HEK293 (cell line): ENCODE results near the gene NBDY.
"Not testable (repeated sequence)": the region's sequence is repeated elsewhere in the genome, so short reads cannot be mapped to it uniquely, and the experiment has no call there.

Source experiments
- CTCF ChIA-PET: fragments of 350-600 bp; formaldehyde crosslinking; extraction: SDS; loops from one replicate; lab custom pipeline; 2021; ENCODE audit warnings: antibody characterized with exemption; lab: Yijun Ruan, JAX
- POLR2A ChIA-PET: fragments of 300-600 bp; formaldehyde crosslinking; extraction: SDS; loops from one replicate; lab custom pipeline; 2020; ENCODE audit warnings: antibody characterized with exemption, inconsistent platforms; lab: Yijun Ruan, JAX
- H3K27ac ChIP-seq: fragments of 200-500 bp; sonication (Bioruptor generic); 2 replicates; pipeline ENCODE4 v1.5.1; 2014; ENCODE audit warnings: low read depth, low read length, control low read depth, inconsistent platforms; ENCODE audit errors: extremely low read depth
- H3K36me3 ChIP-seq, 2 experiments: fragments of 200-500 bp in 1 of 2; sonication (Bioruptor generic) in 1 of 2; 1 replicate in 1 of 2; 2 replicates in 1 of 2; pipeline ENCODE4 v1.5.1; 2014 to 2017; ENCODE audit warnings: inconsistent platforms in 2 of 2, low read length in 2 of 2; ENCODE audit not compliant: control insufficient read depth in 2 of 2, insufficient read depth in 1 of 2
- H3K4me1 ChIP-seq: fragments of 200-500 bp; sonication (Bioruptor generic); 2 replicates; pipeline ENCODE4 v1.5.1; 2014; ENCODE audit warnings: mild to moderate bottlenecking, low read length, inconsistent platforms; ENCODE audit not compliant: control insufficient read depth, insufficient read depth
- H3K4me3 ChIP-seq: 2 replicates; pipeline ENCODE4 v1.5.1; 2011; ENCODE audit warnings: low read depth, mild to moderate bottlenecking, control low read depth, low read length, moderate library complexity
- H3K9me3 ChIP-seq: fragments of 200-500 bp; sonication (Bioruptor generic); 2 replicates; pipeline ENCODE4 v1.5.1; 2014; ENCODE audit warnings: low read depth, low read length, inconsistent platforms; ENCODE audit not compliant: control insufficient read depth, insufficient read depth
- CTCF ChIP-seq: fragments of 450-650 bp; formaldehyde crosslinking; IDR thresholded peaks from 2 replicates; pipeline ENCODE4 v1.5.1; 2016; ENCODE audit warnings: missing biosample characterization, missing genetic modification characterization
- OSR2 ChIP-seq: fragments of 450-650 bp; formaldehyde crosslinking; IDR thresholded peaks from 2 replicates; pipeline ENCODE4 v1.5.1; 2016; ENCODE audit warnings: missing biosample characterization, missing genetic modification characterization
- PRDM1 ChIP-seq: fragments of 450-650 bp; formaldehyde crosslinking; IDR thresholded peaks from 2 replicates; pipeline ENCODE4; 2016; ENCODE audit warnings: missing biosample characterization, missing genetic modification characterization
- ZIC2 ChIP-seq: fragments of 450-650 bp; formaldehyde crosslinking; IDR thresholded peaks from 2 replicates; pipeline ENCODE4 v1.5.1; 2016; ENCODE audit warnings: missing biosample characterization, missing genetic modification characterization
- ZNF121 ChIP-seq: fragments of 450-650 bp; formaldehyde crosslinking; IDR thresholded peaks from 2 replicates; pipeline ENCODE4 v1.5.1; 2016; ENCODE audit warnings: missing biosample characterization, missing genetic modification characterization
- ZNF148 ChIP-seq: fragments of 450-650 bp; formaldehyde crosslinking; IDR thresholded peaks from 2 replicates; pipeline ENCODE4 v1.5.0; 2017; ENCODE audit warnings: missing biosample characterization, missing genetic modification characterization, borderline replicate concordance
- ZNF341 ChIP-seq: fragments of 450-650 bp; formaldehyde crosslinking; IDR thresholded peaks from 2 replicates; pipeline ENCODE4; 2016; ENCODE audit warnings: low read depth, missing biosample characterization, missing genetic modification characterization
- TF ChIP-seq, protein P1 (sequence below): fragments of 450-650 bp; formaldehyde crosslinking; IDR thresholded peaks from 2 replicates; pipeline ENCODE4 v1.5.1; 2016; ENCODE audit warnings: missing biosample characterization, missing genetic modification characterization

The NBDY gene

GRCh38 chrX:56766554-56767347, 37.7 kb downstream of the NBDY start:
- Histone ChIP-seq H3K27ac (peak overlapping the region; percentile 92), H3K4me1 (peaks cover 10% of the 10 kb centered on the region; the same call in 1 of the 2 replicates)
- TF ChIP-seq ZNF148 (no peak), PRDM1 (tag by site-specific recombination) (peak; percentile 90)
- TF ChIP-seq, all 188 proteins: peak for 1
- CTCF ChIA-PET = interaction anchor here (0.6 to 1.5 kb wide), 3 partner anchors 15 to 749 kb away, joined by 4 to 6 read pairs (median 6); no protein-coding TSS in a partner anchor
- Histone ChIP-seq H3K4me3 (peak overlapping the region; percentile 44), H3K36me3 (peaks cover 0 to 14% of the 10 kb centered on the region in 2 experiments; a peak in 1 of 3 replicates), H3K9me3 (no peaks in the 10 kb centered on the region; the same call in 1 of the 2 replicates)
- POLR2A ChIA-PET = no interaction called here

GRCh38 chrX:56767348-56768119, 38.5 kb downstream of the NBDY start:
- H3K36me3 ChIP-seq = peaks cover 0 to 14% of the 10 kb centered on the region in 2 experiments; a peak in 1 of 3 replicates
- TF ChIP-seq ZNF121 (tag by site-specific recombination) (peak; percentile 72; the same call in 1 of the 2 replicates), CTCF (tag by site-specific recombination) (0 out of 2 replicates have a peak, but pooled peaks have one; percentile 14), ZIC2 (0 out of 2 replicates have a peak, but pooled peaks have one; percentile 12), PRDM1 (tag by site-specific recombination) (peak; percentile 3; the same call in 1 of the 2 replicates), ZNF341 (tag by site-specific recombination) (0 out of 2 replicates have a peak, but pooled peaks have one; percentile 30), OSR2 (tag by site-specific recombination) (peak; percentile 35; the same call in 1 of the 2 replicates)
- TF ChIP-seq, protein P1, sequence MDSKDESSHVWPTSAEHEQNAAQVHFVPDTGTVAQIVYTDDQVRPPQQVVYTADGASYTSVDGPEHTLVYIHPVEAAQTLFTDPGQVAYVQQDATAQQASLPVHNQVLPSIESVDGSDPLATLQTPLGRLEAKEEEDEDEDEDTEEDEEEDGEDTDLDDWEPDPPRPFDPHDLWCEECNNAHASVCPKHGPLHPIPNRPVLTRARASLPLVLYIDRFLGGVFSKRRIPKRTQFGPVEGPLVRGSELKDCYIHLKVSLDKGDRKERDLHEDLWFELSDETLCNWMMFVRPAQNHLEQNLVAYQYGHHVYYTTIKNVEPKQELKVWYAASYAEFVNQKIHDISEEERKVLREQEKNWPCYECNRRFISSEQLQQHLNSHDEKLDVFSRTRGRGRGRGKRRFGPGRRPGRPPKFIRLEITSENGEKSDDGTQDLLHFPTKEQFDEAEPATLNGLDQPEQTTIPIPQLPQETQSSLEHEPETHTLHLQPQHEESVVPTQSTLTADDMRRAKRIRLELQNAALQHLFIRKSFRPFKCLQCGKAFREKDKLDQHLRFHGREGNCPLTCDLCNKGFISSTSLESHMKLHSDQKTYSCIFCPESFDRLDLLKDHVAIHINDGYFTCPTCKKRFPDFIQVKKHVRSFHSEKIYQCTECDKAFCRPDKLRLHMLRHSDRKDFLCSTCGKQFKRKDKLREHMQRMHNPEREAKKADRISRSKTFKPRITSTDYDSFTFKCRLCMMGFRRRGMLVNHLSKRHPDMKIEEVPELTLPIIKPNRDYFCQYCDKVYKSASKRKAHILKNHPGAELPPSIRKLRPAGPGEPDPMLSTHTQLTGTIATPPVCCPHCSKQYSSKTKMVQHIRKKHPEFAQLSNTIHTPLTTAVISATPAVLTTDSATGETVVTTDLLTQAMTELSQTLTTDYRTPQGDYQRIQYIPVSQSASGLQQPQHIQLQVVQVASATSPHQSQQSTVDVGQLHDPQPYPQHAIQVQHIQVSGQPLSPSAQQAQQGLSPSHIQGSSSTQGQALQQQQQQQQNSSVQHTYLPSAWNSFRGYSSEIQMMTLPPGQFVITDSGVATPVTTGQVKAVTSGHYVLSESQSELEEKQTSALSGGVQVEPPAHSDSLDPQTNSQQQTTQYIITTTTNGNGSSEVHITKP (tag by site-specific recombination) = 0 out of 2 replicates have a peak, but pooled peaks have one; percentile 11
- TF ChIP-seq, all 188 proteins: peak for 7; not testable (repeated sequence) for 181
- POLR2A ChIA-PET, H3K9me3 ChIP-seq, H3K4me1 ChIP-seq: not testable (repeated sequence)
- Histone ChIP-seq H3K4me3 (peak overlapping the region; percentile 44), H3K27ac (peak overlapping the region; percentile 92)
- CTCF ChIA-PET = interaction anchor here (0.6 to 1.5 kb wide), 3 partner anchors 14 to 748 kb away, joined by 4 to 6 read pairs (median 6); no protein-coding TSS in a partner anchor

DNA sequence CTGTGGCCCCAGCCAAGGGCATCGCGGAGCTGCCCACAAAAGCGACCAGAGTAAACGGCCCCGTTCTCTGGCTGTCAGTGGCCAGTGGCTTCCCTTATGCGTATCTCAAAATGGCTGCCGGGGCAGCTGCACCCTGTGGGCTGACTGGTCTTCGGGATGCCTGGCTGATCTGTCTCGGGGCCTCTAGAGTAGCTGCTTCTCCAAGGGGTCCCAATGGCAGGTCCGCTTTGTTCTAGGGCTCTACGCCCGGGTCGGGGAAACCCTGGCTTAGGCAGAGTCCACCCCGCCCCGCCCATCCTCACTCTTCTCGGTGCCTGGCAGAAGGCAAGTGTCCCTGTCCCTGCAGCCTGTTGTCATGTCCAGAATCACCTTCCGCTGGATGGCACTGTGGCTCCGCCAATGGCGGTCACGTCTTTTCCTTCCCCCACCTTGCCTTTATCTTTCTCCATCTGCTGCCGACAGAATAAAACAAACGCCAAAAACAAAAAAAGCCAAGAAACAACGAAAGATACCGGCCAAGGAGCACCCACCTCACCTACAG, 39.1 kb downstream of the NBDY start:
- POLR2A ChIA-PET, H3K4me3 ChIP-seq, H3K27ac ChIP-seq, H3K4me1 ChIP-seq, CTCF ChIA-PET, H3K9me3 ChIP-seq: not testable (repeated sequence)
- H3K36me3 ChIP-seq = peaks cover 0 to 14% of the 10 kb centered on the region in 2 experiments; a peak in 1 of 3 replicates

- H3K36me3 ChIP-seq, H3K9me3 ChIP-seq, CTCF ChIA-PET, H3K27ac ChIP-seq, H3K4me1 ChIP-seq, POLR2A ChIA-PET, H3K4me3 ChIP-seq: not testable (repeated sequence)
Measured at GRCh38 chrX:56772675-56773521, 43.9 kb downstream of the NBDY start.

GRCh38 chrX:56773522-56774060, 44.5 kb downstream of the NBDY start:
- H3K4me3 ChIP-seq, H3K36me3 ChIP-seq, H3K9me3 ChIP-seq, H3K27ac ChIP-seq, CTCF ChIA-PET, H3K4me1 ChIP-seq, POLR2A ChIA-PET: not testable (repeated sequence)
